ENCODE measurements around the gene MAPRE3. TPM values are rescaled to one million over a fixed set of nuclear protein-coding genes. Genes with fewer than 3 reads are reported as not detected.

Gene MAPRE3
- total and polyA plus RNA-seq, 9 of the 15 experiments (the other 6 are each of a cell fraction or from before 2014, with no cell fraction given) = 0.70 to 43.2 (median 12.6) TPM

DNA sequence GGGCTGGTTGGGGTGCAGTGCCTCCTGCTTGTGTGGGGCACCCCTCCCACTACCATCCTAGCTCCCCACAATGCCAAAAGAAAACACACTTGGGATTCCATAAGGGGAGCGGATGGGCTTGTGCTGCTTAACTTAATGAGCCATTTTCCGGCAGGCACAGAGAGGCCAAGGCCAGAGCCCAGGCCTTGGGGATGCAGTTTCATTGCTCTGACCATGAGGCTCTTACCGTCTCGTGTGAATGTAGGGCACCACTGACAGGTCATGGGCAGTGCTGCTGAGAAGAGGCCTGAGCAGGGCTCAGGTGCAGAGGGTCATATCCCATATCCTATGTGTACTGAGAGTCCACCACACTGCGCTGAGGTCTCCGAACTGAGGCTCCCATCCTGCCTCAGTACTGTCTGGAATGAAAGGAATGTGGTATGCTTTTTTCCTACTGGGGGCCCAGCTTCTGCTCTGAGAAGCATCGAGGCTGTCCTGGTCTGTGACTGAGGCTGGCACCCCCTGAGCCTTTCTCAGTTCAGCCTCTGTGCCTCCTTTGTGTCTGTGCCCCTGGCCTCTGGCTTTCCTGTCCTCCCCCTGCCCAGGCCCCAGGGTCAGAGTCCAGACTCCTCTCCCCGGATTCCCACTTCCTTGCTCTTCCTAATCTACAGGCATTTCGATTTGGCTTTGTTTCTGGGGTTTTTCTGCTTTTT is 45.2 kb upstream of the MAPRE3 start (continued):
- TF ChIP-seq, protein P1, sequence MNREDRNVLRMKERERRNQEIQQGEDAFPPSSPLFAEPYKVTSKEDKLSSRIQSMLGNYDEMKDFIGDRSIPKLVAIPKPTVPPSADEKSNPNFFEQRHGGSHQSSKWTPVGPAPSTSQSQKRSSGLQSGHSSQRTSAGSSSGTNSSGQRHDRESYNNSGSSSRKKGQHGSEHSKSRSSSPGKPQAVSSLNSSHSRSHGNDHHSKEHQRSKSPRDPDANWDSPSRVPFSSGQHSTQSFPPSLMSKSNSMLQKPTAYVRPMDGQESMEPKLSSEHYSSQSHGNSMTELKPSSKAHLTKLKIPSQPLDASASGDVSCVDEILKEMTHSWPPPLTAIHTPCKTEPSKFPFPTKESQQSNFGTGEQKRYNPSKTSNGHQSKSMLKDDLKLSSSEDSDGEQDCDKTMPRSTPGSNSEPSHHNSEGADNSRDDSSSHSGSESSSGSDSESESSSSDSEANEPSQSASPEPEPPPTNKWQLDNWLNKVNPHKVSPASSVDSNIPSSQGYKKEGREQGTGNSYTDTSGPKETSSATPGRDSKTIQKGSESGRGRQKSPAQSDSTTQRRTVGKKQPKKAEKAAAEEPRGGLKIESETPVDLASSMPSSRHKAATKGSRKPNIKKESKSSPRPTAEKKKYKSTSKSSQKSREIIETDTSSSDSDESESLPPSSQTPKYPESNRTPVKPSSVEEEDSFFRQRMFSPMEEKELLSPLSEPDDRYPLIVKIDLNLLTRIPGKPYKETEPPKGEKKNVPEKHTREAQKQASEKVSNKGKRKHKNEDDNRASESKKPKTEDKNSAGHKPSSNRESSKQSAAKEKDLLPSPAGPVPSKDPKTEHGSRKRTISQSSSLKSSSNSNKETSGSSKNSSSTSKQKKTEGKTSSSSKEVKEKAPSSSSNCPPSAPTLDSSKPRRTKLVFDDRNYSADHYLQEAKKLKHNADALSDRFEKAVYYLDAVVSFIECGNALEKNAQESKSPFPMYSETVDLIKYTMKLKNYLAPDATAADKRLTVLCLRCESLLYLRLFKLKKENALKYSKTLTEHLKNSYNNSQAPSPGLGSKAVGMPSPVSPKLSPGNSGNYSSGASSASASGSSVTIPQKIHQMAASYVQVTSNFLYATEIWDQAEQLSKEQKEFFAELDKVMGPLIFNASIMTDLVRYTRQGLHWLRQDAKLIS (CRISPR knock-in tag; IDR thresholded peaks at IDR 0.05) = no peak

DNA sequence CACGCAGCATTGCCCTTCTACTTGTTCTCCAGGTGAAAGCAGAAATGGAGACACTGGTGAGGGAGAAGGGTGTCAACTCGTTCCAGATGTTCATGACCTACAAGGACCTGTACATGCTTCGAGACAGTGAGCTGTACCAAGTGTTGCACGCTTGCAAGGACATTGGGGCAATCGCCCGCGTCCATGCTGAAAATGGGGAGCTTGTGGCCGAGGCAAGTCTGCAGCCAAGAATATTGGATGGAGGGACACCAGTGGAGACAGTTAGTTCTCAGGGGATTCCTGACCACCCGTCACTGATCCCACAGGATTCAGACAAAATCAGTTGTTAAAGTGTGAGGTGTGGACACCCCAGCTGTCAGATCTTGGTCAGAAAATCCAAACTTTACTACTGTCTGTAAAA is 43.2 kb upstream of the MAPRE3 start:
- H3K36me3 ChIP-seq (ENCODE audit: control insufficient read depth, insufficient read depth, low read length) = no peaks in the 10 kb centered on the region
- ChIA-PET CTCF (ENCODE audit: low intra/inter-chr PET ratio) (no interaction called here), POLR2A (interaction anchor here (1.4 to 1.8 kb wide), 3 partner anchors 9 to 64 kb away, joined by 5 read pairs; no protein-coding TSS in a partner anchor)
- no peak overlapping the region for H2AFZ ChIP-seq (ENCODE audit: low read depth, low read length)
- no peak for ATAC-seq
- BruUV-seq (replicated peaks) = no TSS peak
- peaks cover 43 to 46% of the 10 kb centered on the region in 2 experiments; a peak in 4 of 5 replicates for H3K27me3 ChIP-seq (ENCODE audit: control insufficient read depth in 2 of 2, insufficient read depth in 2 of 2, low read length in 2 of 2)
- no peak for DNase-seq (ENCODE audit: extremely low read depth in 1 of 4, low spot score in 3 of 4)
- H3K9ac ChIP-seq (ENCODE audit: insufficient read depth in 1 of 2, low read depth in 2 of 2, low read length in 2 of 2) = no peak overlapping the region
- intact Hi-C loops (cut with micrococcal nuclease) (no loop called here), in situ Hi-C loops (cut with MboI) (no loop called here)
- H3K79me2 ChIP-seq (ENCODE audit: control insufficient read depth, insufficient read depth, low read length) = no peaks in the 10 kb centered on the region
- no peak overlapping the region for H3K4me2 ChIP-seq (ENCODE audit: insufficient read depth, low read length)
- H3K4me3 ChIP-seq = no peak overlapping the region
- WGBS (ENCODE audit: insufficient coverage, low coverage, missing lambda C conversion rate) = 8% methylated on average over 8 of the region's 9 CpGs
- no peaks in the 10 kb centered on the region; a peak in 1 of 5 replicates for H3K4me1 ChIP-seq (replicated peaks in 1 of 2; ENCODE audit: control insufficient read depth in 2 of 2, insufficient read depth in 2 of 2, low read length in 2 of 2)
- peaks cover 15% of the 10 kb centered on the region; the same call in 1 of the 2 replicates for H4K20me1 ChIP-seq (replicated peaks; ENCODE audit: control insufficient read depth, insufficient read depth, low read length)
- H3K9me3 ChIP-seq (replicated peaks; ENCODE audit: control insufficient read depth, insufficient read depth, low read depth, low read length) = no peaks in the 10 kb centered on the region
- no peaks in the 10 kb centered on the region for H3K9me1 ChIP-seq (ENCODE audit: control insufficient read depth, insufficient read depth, low read length)
- FAIRE-seq = no peak
- no peak overlapping the region for H3K27ac ChIP-seq (ENCODE audit: extremely low read depth, low read depth, low read length)
- TF ChIP-seq, protein P2, sequence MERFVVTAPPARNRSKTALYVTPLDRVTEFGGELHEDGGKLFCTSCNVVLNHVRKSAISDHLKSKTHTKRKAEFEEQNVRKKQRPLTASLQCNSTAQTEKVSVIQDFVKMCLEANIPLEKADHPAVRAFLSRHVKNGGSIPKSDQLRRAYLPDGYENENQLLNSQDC (CRISPR knock-in tag; IDR thresholded peaks at IDR 0.05) = no peak
- TF ChIP-seq, protein P3, sequence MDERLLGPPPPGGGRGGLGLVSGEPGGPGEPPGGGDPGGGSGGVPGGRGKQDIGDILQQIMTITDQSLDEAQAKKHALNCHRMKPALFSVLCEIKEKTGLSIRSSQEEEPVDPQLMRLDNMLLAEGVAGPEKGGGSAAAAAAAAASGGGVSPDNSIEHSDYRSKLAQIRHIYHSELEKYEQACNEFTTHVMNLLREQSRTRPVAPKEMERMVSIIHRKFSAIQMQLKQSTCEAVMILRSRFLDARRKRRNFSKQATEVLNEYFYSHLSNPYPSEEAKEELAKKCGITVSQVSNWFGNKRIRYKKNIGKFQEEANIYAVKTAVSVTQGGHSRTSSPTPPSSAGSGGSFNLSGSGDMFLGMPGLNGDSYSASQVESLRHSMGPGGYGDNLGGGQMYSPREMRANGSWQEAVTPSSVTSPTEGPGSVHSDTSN (CRISPR knock-in tag; IDR thresholded peaks at IDR 0.05; ENCODE audit: low read depth) = no peak
- TF ChIP-seq, protein P3 (tag; conservative IDR thresholded peaks at IDR 0.05; ENCODE audit: low read depth) = no peak
- TF ChIP-seq EGR1 (conservative IDR thresholded peaks at IDR 0.05) (no peak), ZNF354B (CRISPR knock-in tag; IDR thresholded peaks at IDR 0.05) (no peak), MYBL2 (IDR thresholded peaks at IDR 0.05; ENCODE audit: low read depth) (no peak), MYBL2 (CRISPR knock-in tag; IDR thresholded peaks at IDR 0.05; ENCODE audit: borderline replicate concordance) (no peak), PRMT5 (CRISPR knock-in tag; IDR thresholded peaks at IDR 0.05) (no peak), ETS2 (tag; IDR thresholded peaks at IDR 0.05; ENCODE audit: borderline replicate concordance, poor library complexity, severe bottlenecking) (no peak), TRIM28 (IDR thresholded peaks at IDR 0.05) (no peak)
- TF ChIP-seq, protein P4, sequence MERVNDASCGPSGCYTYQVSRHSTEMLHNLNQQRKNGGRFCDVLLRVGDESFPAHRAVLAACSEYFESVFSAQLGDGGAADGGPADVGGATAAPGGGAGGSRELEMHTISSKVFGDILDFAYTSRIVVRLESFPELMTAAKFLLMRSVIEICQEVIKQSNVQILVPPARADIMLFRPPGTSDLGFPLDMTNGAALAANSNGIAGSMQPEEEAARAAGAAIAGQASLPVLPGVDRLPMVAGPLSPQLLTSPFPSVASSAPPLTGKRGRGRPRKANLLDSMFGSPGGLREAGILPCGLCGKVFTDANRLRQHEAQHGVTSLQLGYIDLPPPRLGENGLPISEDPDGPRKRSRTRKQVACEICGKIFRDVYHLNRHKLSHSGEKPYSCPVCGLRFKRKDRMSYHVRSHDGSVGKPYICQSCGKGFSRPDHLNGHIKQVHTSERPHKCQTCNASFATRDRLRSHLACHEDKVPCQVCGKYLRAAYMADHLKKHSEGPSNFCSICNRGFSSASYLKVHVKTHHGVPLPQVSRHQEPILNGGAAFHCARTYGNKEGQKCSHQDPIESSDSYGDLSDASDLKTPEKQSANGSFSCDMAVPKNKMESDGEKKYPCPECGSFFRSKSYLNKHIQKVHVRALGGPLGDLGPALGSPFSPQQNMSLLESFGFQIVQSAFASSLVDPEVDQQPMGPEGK (CRISPR knock-in tag; IDR thresholded peaks at IDR 0.05; ENCODE audit: borderline replicate concordance) = no peak

Data from K562 (cell line).